ENCODE results near the gene MEIS2.
A peak's percentile ranks its signal among the peaks of the same experiment; 100 is the strongest.

MEIS2 gene

DNA sequence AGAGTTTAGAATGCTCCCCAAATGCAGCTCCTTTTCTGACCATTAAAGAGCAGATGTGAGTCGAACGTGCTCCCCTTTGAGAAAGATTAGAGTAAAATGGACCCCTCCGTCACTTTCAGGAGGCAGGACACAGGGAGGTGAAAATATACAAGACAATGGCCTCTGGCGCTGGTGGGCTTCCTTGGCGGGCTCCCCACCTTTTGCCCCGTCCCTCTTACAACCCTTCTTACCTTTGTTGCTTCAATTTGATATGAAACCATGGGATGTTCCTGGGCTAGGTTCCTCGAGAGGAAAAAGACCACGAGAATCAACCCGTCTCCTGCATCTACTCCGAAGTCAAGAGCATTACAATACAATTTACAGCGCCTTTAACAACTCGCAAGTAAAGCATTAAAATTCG is 214.2 kb downstream of the MEIS2 start:
- no peak for DNase-seq

DNA sequence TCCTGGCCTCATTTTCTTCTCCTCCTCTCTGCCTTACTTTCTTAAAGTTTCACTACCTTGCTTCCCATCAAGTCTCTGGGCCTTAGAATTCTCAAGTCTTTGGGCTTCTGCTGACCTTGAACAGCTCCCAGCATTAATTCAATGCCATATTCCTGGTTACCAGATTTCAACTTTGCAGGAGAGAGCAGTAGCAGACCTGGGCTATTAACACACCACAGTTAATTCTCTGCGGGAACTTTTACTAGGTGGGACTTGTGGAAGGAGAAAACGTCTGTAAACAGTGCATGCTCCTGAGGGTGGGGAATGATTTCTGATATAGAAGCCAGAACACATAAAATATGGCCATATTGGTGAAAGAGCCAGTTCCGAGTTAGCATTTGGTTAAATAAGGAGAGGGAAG is 214.6 kb downstream of the MEIS2 start:
- DNase-seq, result no peak

DNA sequence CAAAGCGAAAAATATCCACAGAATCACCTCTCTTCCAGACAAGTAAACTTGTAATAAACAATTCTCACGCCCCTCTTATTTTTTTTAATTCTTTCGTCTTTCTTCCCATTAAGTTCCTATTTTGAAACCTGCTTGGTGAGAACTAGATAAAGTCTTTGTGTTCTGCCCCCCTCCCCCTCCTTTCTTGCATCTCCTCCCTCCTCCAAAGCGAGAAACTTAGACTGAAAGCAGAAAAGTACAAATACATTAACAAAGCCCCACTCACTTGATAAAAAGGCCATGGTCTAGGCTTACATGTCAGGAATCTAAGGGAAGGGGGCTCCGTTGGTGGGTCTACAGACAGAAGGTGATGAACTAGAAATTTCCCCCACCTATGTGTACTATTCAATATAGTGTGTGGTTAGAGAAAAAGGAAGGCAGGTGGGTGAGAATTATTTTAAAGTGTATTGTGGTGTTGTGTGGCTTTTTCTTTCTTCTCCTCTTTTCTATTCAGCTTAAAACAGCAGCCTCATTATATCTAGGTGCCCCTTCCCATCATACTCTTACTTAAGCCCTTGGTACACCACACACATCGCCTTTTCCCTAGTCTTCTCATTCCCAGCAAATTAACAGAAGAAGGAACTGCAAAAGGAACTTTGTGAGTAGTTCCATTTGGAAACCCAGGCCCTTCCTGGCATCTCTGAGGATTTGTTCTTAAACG is 215.3 kb downstream of the MEIS2 start:
- DNase-seq, result no peak

GRCh38 chr15:36884518-36884875 is 215.9 kb downstream of the MEIS2 start:
- no peak for DNase-seq

DNA sequence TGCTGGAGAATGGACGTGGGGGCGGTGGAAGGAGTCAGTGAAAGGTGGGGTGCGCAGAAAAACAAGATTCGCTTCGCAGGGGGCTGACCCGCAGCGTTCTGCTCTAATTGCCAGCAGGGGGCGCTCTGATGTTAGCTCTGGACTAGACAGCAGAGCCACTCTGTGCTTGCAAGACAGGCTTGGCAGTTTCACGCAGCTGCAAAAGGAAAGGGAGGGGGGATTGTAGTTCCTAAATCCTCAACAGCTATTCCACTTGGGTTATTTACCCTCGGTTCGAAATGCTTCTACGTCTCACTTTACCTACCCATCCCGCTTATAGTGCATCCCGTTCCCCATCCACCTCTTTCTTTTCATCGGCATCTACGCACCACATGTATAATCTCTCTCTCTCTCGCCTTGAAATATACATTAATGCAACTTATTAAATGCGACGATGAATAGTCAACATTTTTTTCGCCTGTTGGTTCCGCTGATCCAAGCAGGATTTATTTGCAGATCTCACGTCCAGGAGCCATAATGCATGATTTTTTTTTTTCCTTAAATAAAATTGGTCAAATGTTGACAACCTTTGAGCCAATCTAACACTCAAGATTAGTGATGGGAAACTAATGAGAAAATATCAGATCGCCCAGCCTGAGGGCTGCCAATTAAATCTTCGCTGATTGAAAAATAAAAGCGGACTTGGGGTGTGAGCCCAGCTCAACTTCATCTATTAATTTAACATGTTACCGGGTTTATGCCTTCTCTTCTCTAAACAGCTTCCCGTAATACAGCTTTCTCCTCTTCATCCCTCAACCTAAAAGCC is 216.4 kb downstream of the MEIS2 start:
- DNase-seq, result peak; percentile 51

GRCh38 chr15:36882487-36883131 is 217.7 kb downstream of the MEIS2 start:
- no peak for DNase-seq

DNA sequence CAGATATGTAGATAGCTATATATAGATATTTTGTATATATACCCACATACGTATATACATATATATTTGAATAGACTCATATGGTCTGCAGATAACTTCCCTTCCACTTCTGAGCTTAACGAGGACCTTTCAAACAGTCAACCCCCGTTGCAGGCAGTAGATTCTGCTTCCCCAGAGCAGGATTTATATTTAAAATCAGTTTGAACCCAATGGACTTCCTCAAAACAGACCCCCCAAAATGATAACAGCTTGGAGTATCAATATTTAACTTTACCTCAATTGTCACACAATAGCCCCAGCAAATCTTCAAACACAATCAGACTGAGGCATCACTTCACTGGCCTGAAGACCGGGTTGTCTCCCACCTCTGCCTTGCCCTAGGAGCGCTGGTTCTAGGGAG is 218.3 kb downstream of the MEIS2 start:
- no peak for DNase-seq

DNA sequence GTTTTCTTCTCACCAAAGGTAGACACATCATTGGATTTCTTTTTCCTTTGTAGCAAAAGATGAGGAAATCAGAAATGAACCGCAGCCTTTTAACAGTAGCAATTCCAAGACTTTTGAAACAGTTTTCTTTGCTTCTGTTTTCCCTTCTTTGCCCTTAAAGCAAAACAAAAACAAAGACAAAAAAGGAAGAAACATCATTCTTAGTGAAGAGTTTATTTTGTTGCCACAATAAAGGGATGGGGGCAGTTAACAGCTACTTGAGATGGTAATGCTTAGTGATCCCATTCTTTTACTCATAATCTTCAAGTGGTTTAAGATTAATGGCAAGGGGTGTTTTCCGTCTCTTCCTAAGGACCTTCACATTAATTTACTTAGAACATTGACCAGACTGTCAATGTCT is 218.8 kb downstream of the MEIS2 start:
- DNase-seq, result no peak

DNA sequence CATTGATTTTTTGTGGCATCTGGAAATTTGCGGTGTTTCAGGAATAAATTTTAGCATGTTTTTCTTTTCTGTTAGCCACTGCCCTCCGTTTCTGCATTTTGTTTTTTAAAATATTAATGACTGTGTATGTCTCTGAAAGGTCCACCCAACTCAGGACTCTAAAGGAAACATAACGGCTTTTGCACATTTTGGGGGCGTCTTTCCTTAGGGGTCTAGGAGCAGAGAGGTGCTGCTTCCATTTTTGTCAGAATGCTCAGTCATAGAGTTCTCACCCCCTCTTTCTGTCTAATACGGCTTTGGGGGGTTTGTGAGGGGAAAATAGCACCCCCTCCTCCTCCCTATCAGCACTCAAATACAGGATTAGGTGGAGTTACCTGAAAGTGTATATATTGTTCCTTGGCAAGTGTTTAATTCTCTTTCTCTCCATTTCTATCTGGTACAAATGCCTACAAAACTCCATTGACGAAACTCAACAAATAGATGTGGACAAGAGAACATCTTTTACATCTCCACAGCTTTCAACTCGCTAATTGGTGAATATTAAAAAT is 219.4 kb downstream of the MEIS2 start:
- no peak for DNase-seq

- DNase-seq, result no peak
These were observed 220.0 kb downstream of the MEIS2 start for GRCh38 chr15:36880224-36880912.

GRCh38 chr15:36879568-36880222 is 220.7 kb downstream of the MEIS2 start:
- DNase-seq, result no peak

DNA sequence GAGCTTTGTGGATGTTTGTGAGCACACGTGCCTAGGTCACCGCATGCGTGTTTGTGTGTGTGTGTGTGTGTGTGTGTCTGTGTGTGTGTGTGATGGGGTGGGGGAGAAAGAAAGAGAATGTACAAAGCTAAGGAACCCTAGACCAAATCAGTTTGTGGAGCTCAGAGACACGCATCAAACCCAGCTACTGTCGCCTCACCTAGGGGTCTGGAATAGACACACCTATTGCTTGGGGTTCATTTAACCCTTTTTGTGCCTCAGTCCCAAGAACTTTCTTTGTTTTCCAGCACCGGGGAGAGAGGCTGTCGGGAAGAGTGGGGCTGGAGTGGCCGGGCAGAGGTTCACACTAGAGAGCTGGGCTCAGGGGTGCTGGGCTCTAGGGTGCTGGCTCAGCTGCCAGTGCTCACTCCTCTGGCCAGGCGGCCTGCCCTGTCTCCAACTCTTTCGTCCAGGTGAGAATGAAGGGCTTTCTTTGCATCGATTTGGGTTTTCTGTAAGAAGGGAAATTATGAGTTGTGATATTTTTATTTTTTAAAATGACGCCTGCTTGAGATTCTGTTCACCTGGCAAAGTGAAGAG is 221.6 kb downstream of the MEIS2 start:
- no peak for DNase-seq

GRCh38 chr15:36877796-36878683 is 222.3 kb downstream of the MEIS2 start:
- DNase-seq, result no peak

DNA sequence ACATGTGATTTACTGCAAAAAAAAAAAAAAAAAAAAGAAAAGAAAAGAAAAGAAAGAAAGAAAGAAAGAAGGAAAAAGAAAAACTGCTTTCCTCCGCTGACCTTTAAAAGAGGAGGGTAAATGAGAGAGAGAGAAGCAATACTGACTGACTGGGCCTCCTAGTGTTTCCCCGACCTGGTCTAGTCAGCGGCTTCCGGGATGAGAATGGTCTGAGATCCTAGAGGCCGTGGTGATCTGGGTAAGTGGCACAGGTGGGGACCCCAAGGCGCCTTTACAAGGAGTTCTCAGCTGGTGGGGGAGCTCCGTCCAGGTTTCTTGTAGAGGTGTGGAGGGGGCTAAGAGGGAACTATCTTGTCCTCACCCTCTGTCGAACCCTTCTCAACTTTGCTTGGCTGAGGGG is 223.1 kb downstream of the MEIS2 start:
- no peak for DNase-seq

- DNase-seq, result no peak
These were observed 224.5 kb downstream of the MEIS2 start for GRCh38 chr15:36875740-36876334.

DNA sequence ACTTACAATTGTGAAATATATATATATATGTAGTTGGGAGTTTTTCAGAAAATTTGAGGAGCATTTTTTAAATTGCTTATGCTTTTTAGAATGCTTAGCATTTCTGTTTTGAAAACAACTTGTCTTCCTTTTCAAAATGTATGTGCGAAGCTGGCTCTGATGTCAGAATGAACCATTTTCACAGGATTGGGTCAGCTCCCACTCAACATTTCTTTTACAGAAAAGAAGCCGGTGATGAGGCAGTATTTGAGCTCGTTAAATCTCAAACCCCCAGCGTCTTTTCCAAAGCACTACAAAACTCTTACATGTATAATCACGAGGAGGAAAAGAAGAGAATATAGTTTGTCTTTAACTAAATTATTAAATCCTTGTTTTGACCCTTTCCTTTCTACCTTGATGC is 225.4 kb downstream of the MEIS2 start:
- no peak for DNase-seq

DNA sequence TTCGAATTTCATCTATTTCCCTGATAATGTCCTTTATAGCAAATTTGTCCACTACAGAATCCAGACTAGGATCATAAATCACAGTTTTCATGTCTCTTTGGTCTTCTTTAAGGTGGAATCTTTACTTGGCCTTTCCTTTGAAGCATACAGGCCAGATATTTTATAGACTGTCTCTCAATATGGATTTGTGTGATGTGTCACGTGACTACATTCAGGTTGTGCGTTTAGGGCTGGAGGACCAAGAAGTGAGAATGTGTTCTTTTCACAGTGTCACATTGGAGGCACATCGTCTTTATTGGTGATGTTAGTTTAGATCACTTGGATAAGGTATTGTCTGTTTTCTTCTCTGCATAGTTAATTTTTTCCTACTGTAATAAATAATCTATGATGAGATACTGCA is 232.9 kb downstream of the MEIS2 start:
- no peak for DNase-seq

DNA sequence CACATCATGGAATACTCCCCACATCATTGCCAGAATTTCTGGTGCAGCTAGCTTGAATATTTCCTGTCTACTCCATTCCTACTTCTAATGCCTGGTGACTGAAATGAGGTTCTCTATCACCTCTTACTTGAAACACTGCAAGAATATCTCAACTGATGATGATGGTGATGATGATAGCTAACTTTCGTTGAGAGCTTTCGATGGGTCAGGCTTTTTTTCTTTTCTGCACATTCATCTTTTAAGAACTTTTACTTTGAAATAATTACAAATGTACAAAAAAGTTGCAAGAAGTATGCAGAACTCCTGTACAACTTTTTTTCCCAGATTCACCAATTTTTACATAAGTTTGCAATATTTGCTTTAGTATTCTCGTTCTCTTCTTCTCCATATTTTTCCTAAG is 233.5 kb downstream of the MEIS2 start:
- DNase-seq, result no peak

- DNase-seq, result no peak
These were observed 236.8 kb downstream of the MEIS2 start for GRCh38 chr15:36863570-36863969.

DNA sequence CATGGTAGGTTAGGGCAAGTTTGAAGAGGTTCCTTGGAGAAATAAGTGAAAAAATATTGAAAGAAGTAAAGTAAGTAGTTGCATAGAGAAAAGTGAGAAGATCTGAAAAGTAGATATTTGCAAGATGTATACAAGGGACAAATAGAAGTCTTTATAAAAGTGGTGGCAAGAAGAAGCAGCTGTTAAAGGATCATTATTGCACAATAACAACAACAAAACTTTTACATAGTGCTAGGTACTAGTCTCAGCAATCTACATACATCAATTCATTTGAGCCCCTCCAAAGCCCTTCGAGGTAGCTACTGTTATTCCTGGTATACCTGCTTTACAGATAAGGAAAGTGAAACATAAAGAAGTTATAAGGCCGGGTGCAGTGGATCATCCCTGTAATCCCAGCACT is 239.6 kb downstream of the MEIS2 start:
- no peak for DNase-seq

- DNase-seq, result no peak
These were observed 241.9 kb downstream of the MEIS2 start for GRCh38 chr15:36858423-36858822.
